Sigmoid colon (tissue), 4 donors: ENCODE results near the gene MET.

Experiments
- CTCF ChIP-seq, 4 experiments: fragments of 450-650 bp in 3 of 4; fragments of 200-600 bp in 1 of 4; IDR thresholded peaks; one replicate each; pipeline ENCODE4 v1.5.1; 2016 to 2019; ENCODE audit warnings: antibody characterized with exemption in 4 of 4, mild to moderate bottlenecking in 3 of 4, moderate library complexity in 2 of 4
- POLR2A ChIP-seq, 2 donors: fragments of 450-650 bp; IDR thresholded peaks; one replicate each; pipeline ENCODE4 v1.6.1; 2016; ENCODE audit warnings: antibody characterized with exemption in 2 of 2, mild to moderate bottlenecking in 2 of 2, moderate library complexity in 2 of 2
- POLR2AphosphoS5 ChIP-seq, 4 donors: sonication (generic); formaldehyde crosslinking; IDR thresholded peaks; one replicate each; pipeline ENCODE4 v1.6.1; 2017; ENCODE audit warnings: antibody characterized with exemption in 4 of 4

- no peak for TF ChIP-seq POLR2A (IDR thresholded peaks at IDR 0.05)
- TF ChIP-seq CTCF (IDR thresholded peaks at IDR 0.05) = no peak
- no peak for TF ChIP-seq POLR2AphosphoS5 (IDR thresholded peaks at IDR 0.05)
Measured at GRCh38 chr7:116665332-116665996, 6.5 kb upstream of the MET start.
